22Rv1 (cell line): Measurements from ENCODE around the gene MIGA1.

Source experiments
- ZFX ChIP-seq: fragments of 450-650 bp; IDR thresholded peaks from 2 replicates; pipeline ENCODE4 v1.6.1; 2017; ENCODE audit warnings: antibody characterized with exemption, borderline replicate concordance
- TF ChIP-seq, protein P1 (sequence below): fragments of 450-650 bp; IDR thresholded peaks from 2 replicates; pipeline ENCODE4 v1.5.1; 2017; ENCODE audit warnings: mild to moderate bottlenecking

DNA sequence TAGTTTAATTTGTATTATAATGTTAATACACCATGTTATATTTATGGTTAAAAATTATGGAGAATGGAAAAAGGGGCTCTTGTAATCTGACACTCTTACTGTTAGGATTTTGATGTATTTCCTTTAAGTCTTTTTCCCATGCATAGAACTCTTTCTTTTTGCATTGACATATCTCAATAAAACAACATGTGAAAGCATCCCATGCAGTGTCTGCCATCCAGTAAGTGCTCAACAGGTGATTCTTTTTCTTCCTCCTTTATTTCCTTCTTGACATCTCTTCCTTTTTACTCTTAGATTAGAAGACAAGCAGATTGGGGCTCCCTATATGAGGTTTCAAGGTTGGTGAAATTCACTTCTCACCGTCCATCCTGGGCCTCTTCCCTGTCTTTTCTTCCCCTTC lies 111.8 kb downstream of the MIGA1 start:
- TF ChIP-seq, protein P1, sequence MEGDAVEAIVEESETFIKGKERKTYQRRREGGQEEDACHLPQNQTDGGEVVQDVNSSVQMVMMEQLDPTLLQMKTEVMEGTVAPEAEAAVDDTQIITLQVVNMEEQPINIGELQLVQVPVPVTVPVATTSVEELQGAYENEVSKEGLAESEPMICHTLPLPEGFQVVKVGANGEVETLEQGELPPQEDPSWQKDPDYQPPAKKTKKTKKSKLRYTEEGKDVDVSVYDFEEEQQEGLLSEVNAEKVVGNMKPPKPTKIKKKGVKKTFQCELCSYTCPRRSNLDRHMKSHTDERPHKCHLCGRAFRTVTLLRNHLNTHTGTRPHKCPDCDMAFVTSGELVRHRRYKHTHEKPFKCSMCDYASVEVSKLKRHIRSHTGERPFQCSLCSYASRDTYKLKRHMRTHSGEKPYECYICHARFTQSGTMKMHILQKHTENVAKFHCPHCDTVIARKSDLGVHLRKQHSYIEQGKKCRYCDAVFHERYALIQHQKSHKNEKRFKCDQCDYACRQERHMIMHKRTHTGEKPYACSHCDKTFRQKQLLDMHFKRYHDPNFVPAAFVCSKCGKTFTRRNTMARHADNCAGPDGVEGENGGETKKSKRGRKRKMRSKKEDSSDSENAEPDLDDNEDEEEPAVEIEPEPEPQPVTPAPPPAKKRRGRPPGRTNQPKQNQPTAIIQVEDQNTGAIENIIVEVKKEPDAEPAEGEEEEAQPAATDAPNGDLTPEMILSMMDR: no peak
- no peak for TF ChIP-seq ZFX
